HG02943 (cell line): ENCODE results near the gene NEDD4L.
"Not testable (repeated sequence)": the region's sequence is repeated elsewhere in the genome, so short reads cannot be mapped to it uniquely, and the experiment has no call there.

Source experiments
- ATAC-seq: cut with Tn5 transposase; IDR thresholded peaks from one replicate; pipeline ENCODE4 v1.9.1; 2021; ENCODE audit warnings: mild to moderate bottlenecking, low read depth, moderate library complexity; ENCODE audit not compliant: unreplicated experiment

NEDD4L gene

GRCh38 chr18:58279504-58280175 is 235.6 kb downstream of the NEDD4L start:
- ATAC-seq: no peak

- no peak for ATAC-seq
Observed at GRCh38 chr18:58280191-58280590, 236.2 kb downstream of the NEDD4L start.

GRCh38 chr18:58282872-58283271 is 238.8 kb downstream of the NEDD4L start:
- ATAC-seq: not testable (repeated sequence)

GRCh38 chr18:58284699-58285448 is 240.8 kb downstream of the NEDD4L start:
- no peak for ATAC-seq

GRCh38 chr18:58285449-58286130 is 241.6 kb downstream of the NEDD4L start:
- no peak for ATAC-seq

- no peak for ATAC-seq
Observed at GRCh38 chr18:58286632-58287352, 242.8 kb downstream of the NEDD4L start.

- ATAC-seq: no peak
Observed at GRCh38 chr18:58287353-58288274, 243.6 kb downstream of the NEDD4L start.

GRCh38 chr18:58288921-58289797 is 245.1 kb downstream of the NEDD4L start:
- no peak for ATAC-seq

GRCh38 chr18:58290116-58290695 is 246.2 kb downstream of the NEDD4L start:
- no peak for ATAC-seq

- ATAC-seq: no peak
Observed at GRCh38 chr18:58291131-58291530, 247.1 kb downstream of the NEDD4L start.

- ATAC-seq: no peak
Observed at GRCh38 chr18:58292638-58293037, 248.6 kb downstream of the NEDD4L start.

GRCh38 chr18:58297198-58297597 is 253.2 kb downstream of the NEDD4L start:
- ATAC-seq: no peak

- ATAC-seq: no peak
Observed at GRCh38 chr18:58298251-58299134, 254.5 kb downstream of the NEDD4L start.

GRCh38 chr18:58299135-58299473 is 255.1 kb downstream of the NEDD4L start:
- ATAC-seq: no peak

GRCh38 chr18:58299936-58300335 is 255.9 kb downstream of the NEDD4L start:
- no peak for ATAC-seq

- no peak for ATAC-seq
Observed at GRCh38 chr18:58300867-58301266, 256.8 kb downstream of the NEDD4L start.

- ATAC-seq: no peak
Observed at GRCh38 chr18:58302811-58303210, 258.8 kb downstream of the NEDD4L start.

GRCh38 chr18:58303363-58303762 is 259.3 kb downstream of the NEDD4L start:
- ATAC-seq: no peak
